Camera-type eye (tissue), 1 donor: Measurements from ENCODE around the gene NPRL2. TPM values are rescaled to one million over a fixed set of nuclear protein-coding genes. Genes with fewer than 3 reads are reported as not detected.

Experiments
- total RNA-seq: library from RNA; depleted of rRNA; stranded (reverse); fragments of >200 nt; gene quantifications from one replicate; pipeline ENCODE4 v1.2.3, GENCODE V29; 2014

The NPRL2 gene
- total RNA-seq: 30.0 TPM

DNA sequence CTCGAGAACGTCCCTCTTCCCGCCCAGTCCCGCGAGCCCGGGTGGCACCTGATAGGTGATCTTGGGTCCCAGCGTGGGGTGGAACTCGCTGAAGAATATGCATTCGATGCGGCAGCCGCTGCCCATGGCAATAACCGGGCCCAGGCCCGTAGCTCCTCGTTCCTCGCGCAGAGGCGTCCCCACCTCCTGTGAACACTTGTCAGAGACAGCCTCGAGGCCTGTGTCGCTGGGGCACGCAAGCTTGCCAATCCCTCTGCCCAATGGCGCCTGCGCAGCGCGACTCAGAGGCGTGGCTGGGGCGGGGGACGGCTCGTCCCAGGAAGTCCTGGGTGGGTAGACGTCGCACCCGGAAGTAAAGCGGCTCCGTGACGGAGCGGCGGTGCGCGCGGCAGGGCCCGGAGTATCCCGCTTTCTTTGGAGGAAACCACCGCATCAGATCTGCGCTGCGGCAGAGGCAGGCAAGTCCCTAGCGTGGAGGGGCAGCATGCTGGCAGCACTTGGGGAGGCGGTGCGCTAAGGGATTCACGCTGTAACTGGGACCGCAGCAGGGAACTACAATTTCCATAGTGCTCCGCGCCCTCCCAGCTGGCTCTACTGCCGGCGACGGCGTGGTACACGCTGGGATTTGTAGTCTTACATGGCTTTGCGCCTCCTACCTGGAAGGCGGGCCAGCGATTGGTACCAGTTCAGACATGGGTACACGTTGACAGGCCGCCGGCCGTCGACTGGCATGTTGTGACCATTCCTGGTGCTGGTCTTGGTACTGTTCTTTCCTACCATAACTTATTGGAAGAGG is at the start of gene NPRL2, which contains the start of gene CYB561D2:
Gene NPRL2, minus strand, starts transcription at position 249 of the 796 bp plus-strand sequence. Its CDS starts 123 bp downstream, at position 126.
Gene CYB561D2, plus strand, starts transcription at position 336 of the 796 bp plus-strand sequence. CDS start 572 bp downstream, outside the sequence.

DNA sequence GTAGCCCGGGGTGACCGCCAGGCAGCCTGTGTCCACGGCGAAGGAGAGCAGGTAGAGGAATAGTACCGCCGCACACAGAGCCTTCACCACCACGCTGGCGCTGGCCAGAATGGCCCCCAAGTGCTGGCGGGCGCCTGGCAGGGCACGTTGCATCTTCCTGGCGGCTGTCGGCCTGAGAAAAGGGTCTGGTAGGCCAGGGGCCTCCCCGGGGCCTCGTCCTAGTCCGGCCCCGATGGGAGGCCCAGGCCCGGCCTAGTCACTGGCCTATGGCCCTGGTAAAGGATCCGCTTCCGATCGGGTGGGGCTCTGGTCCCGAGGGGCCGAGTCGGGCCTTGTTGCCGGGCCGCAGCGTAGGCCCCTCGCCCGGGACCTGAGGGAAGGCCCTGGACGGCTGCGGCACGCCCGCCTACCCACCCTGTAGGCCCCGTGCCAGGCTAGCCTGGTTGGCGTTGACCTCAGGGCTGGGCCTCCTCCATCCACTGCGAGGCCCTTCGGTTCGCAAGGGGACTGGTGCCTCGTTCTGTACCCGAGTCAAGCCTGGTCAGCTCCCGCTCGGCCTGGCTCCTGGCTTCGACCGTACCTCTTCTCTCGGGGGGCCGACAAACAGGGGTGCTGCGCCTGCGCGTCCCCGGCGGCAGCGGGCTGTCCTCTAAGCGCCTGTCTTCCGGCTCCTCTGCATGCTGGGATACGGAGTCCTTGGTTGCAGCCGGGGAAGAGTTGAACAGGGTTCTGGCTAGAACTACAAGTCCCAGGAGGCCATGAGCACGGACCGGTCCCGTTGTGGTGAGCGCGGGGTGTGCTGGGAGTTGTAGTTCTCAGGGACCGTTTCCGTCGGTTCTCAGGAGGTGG is 8.6 kb upstream of the NPRL2 start, which contains the start of gene TMEM115:
Gene TMEM115, minus strand, starts transcription at position 611 of the 849 bp plus-strand sequence. Its CDS starts 458 bp downstream, at position 153.

DNA sequence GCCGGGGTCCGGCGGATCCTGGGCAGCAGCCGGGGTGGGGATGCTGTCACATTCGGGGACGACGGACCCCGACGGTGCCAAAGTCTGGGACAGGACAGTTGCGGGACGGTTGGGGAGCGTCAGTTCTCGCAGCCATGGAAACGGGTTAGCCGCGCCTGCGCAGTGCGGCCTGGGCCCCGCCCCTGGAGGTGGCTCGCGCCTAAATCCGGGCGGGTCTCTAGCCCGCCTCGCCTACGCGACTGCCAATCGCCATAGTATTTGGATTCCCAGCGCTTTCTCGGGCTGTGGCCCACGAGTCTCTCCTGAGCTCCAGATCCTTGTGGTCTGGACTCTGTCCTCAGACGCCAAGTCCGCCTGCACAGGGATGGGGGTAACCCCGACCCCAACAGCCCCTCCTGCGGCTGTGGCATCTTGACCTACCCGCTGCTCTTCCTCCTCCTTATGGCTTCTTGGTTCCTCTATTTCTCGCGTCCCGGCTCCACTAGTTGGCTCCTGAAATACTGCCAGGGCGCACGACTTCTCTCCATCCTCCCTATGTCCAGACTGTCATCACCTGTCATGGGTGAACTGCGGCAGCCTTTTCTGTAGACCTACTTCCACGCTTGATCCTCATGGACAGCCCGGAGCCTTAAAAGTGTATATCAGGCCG is 4.9 kb downstream of the NPRL2 start, which contains the start of gene ZMYND10:
Gene ZMYND10, minus strand, starts transcription at position 147 of the 649 bp plus-strand sequence. CDS start 153 bp downstream, outside the sequence.

DNA sequence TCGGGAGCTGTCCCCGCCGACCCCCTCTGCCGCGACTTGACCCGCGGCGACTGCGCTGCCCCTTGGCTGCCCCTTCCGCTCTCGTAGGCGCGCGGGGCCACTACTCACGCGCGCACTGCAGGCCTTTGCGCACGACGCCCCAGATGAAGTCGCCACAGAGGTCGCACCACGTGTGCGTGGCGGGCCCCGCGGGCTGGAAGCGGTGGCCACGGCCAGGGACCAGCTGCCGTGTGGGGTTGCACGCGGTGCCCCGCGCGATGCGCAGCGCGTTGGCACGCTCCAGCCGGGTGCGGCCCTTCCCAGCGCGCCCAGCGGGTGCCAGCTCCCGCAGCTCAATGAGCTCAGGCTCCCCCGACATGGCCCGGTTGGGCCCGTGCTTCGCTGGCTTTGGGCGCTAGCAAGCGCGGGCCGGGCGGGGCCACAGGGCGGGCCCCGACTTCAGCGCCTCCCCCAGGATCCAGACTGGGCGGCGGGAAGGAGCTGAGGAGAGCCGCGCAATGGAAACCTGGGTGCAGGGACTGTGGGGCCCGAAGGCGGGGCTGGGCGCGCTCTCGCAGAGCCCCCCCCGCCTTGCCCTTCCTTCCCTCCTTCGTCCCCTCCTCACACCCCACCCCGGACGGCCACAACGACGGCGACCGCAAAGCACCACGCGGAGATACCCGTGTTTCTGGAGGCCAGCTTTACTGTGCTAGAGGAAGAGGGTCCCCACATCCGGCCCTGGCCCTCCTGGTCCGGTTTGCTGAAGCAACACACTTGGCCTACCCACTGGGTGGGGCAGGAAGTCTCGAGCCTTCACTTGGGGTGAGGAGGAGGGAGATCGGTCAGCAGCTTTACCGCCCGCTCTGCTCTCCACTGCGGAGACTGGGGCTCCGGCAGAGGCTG is 9.9 kb downstream of the NPRL2 start, which contains the start of gene RASSF1:
Gene RASSF1, minus strand, starts transcription at position 389 of the 882 bp plus-strand sequence. Its CDS starts 31 bp downstream, at position 358.

DNA sequence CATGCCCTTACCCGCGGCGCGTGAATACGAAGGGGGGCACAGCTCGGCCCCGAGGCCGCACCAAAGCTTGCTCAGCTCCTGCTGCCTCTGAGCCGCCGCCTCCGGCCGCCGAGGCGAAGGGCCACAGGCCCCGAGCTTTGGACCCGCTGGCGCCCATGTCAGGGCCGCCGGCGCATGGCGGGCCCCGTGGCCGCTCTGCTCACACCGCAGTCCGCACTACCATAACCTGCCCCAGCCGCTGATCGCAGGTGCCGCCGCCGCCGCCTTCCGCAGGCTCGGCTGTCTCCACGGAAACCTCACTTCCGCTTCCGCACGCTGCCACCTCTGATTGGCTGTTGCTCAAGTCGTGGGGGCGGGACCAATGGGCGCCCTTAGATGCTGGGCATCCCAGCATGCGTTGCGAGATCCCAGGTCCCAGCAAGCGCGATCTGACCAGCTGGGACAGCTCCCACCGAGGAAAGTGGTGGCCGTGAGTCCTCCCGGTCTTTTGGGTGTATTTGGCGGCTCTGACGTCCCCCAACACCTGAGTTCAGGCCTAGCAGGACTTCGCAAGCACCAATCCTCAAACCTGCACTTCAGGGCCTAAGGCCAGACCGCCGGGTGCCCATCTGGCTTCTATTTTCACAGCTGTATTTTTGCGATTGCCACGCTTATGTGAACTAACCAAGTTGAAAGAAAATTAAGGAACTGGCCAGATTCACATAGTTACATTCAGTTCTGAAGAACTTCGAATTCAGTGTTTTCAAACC is 22.5 kb downstream of the NPRL2 start, which contains the start of gene TUSC2:
Gene TUSC2, minus strand, starts transcription at position 281 of the 749 bp plus-strand sequence. Its CDS starts 124 bp downstream, at position 157.

DNA sequence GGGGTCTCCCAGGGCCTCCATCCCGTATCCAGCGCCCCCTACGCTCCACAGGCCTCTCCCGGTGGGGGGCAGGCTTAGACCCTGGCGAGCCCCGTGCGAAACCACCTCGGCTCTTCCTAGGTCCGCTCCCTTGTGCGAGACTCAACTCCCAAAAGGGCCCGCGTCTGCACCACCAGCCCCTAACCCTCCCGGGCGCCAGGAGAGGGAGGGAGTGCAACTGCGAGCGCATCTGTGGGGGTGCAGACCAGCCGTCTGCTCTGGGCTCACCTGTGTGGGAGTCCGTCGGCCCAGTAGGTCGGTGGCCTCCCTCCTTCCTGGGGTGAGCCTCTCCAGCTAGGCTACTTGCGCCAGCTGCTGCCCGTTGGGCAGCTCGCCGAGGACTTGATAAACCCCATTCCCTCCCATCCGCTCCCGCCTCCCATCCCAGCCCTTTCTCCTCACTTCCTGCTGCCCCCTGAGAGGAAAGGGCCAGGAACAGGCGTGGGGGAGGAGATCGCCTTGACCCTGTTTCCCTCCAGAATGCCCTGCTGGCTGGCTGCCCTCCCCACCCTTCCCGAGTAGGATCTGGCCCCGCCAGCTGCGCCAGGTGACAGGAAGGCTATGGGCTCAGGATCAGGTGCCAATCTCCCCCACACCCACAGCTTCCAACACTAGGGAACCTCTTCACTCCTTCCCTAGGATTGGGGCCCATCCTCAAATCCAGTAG is 28.0 kb downstream of the NPRL2 start, which contains the start of gene HYAL2:
Gene HYAL2, minus strand, starts transcription at position 360 of the 706 bp plus-strand sequence. CDS start 2,256 bp downstream, outside the sequence.

DNA sequence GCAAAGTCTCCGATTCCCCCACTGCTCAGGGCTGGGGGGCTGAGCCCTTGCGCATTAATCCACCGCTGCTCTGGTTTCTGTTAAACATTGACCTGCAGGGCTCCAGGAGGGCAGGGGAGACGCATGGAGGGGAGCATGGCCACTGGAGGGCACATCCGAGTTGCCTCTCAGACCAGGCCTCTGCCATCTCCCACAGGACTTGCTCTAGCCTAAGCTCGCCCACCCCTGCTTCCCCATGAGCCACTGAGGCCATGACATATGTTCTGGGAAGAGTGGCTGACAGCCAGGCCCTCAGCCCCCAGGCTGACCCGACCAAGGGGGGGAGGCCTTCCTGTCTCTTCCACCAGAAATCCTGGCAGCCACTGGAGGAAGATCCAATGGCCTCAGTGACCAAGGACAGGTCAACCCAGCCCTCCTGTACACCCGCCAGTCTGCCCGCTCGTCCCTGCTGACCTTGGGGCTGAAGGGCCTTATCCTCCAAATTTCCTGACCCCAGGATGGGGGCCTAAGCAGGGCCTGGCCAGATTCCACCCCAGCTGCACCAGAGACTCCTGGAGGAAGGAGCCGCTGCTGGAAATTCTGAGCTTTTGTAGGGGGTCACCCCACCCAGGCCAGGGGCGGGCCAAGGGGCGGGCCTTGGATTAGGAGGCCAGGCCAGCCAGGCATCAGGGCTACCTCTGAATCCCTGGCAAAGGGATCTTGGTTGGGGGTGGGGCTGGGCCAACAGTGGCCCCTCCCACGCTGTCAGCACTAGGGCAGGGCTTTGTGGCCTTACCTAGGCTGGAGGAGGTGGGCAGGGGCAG is 47.4 kb downstream of the NPRL2 start, which contains the start of gene HYAL1:
Gene HYAL1, minus strand, starts transcription at position 562 of the 803 bp plus-strand sequence. CDS start 618 bp downstream, outside the sequence.

DNA sequence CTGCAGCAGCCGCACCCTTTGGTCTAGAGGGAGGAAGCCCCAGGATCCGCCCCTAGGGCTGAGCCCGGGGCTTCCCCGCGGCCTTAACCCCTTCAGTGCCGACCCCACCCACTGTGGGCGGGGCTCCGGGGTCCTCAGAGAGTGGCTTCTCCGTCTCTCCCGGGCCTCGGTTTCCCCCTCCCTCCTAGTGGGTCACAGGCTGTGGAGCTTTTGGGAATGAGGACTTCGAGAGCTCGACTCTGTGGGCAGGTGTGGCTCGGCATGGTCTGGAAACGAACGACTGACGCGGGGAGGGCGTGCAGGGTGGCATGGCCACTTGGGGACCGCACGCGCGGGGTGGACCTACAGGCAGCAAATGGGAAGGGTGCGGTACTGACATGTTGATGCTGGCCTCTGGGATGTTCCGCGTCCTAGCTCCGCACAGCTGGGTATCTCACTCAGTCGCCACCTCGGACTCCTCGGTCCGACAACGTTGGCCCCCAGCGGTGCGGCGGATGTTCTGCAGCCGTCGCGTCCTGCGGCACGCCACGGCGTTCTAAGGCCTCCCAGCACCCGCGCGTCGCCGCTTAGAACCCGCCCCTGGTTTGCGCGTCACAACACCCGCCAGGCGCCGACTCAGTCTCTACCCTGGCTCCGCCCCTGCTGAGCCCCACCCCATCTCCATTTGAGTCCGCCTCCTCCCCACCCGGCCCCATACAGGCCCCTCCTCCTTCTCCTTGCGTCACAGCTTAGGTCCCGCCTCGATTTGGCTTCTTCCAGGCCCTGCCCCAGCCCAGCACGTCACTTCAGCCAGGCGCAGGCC is 51.5 kb downstream of the NPRL2 start, which contains the start of the genes HYAL3 and NAA80:
Gene HYAL3, minus strand, starts transcription at position 570 of the 802 bp plus-strand sequence. CDS start 3,803 bp downstream, outside the sequence.
Gene NAA80, minus strand, starts transcription at position 570 of the 802 bp plus-strand sequence. CDS start 1,942 bp downstream, outside the sequence.

Other genes starting within 250 kb of the NPRL2 start
- 60.7 TPM for gene SEMA3F, start 195.5 kb downstream of the NPRL2 start, total RNA-seq
- gene GNAT1, start 159.2 kb downstream of the NPRL2 start, total RNA-seq: 66.7 TPM
- gene SLC38A3, start 145.5 kb downstream of the NPRL2 start, total RNA-seq: 21.4 TPM
- gene GNAI2, start 114.6 kb downstream of the NPRL2 start, total RNA-seq: 125 TPM
- 107 TPM for gene SEMA3B, start 81.6 kb downstream of the NPRL2 start, total RNA-seq
- gene LSMEM2, start 71.7 kb downstream of the NPRL2 start, total RNA-seq: 1.4 TPM
- 19.8 TPM for gene IFRD2, start 58.3 kb downstream of the NPRL2 start, total RNA-seq
- 3.9 TPM for gene HYAL3, start 51.4 kb downstream of the NPRL2 start, total RNA-seq
- 5.5 TPM for gene NAA80, start 51.4 kb downstream of the NPRL2 start, total RNA-seq
- 1.1 TPM for gene HYAL1, start 47.2 kb downstream of the NPRL2 start, total RNA-seq
- 71.0 TPM for gene HYAL2, start 28.0 kb downstream of the NPRL2 start, total RNA-seq
- 31.8 TPM for gene TUSC2, start 22.6 kb downstream of the NPRL2 start, total RNA-seq
- gene RASSF1, start 9.9 kb downstream of the NPRL2 start, total RNA-seq: 37.6 TPM
- 5.7 TPM for gene ZMYND10, start 5.0 kb downstream of the NPRL2 start, total RNA-seq
- 17.0 TPM for gene CYB561D2, start 87 bp upstream of the NPRL2 start, total RNA-seq
- 33.6 TPM for gene TMEM115, start 8.7 kb upstream of the NPRL2 start, total RNA-seq
- 17.4 TPM for gene CACNA2D2, start 152.9 kb upstream of the NPRL2 start, total RNA-seq
- gene C3orf18, start 217.0 kb upstream of the NPRL2 start, total RNA-seq: 22.7 TPM
- 25.3 TPM for gene HEMK1, start 218.7 kb upstream of the NPRL2 start, total RNA-seq